Activated CD4-positive, CD25-positive, alpha-beta regulatory T cell treated with anti-CD3 and anti-CD28 coated beads, Interleukin-2, amount 50 U/mL, for 24 hours (primary cell): Measurements from ENCODE around the gene NAPSA.
"Not testable (repeated sequence)": the region's sequence is repeated elsewhere in the genome, so short reads cannot be mapped to it uniquely, and the experiment has no call there.

ENCODE experiments used
- ATAC-seq, 2 donors: fragments of 150-1000 bp; cut with Tn5 transposase; one replicate each; pipeline ENCODE4 v1.10.0; 2021; ENCODE audit warnings: mild to moderate bottlenecking in 1 of 2, moderate library complexity in 1 of 2

The NAPSA gene

DNA sequence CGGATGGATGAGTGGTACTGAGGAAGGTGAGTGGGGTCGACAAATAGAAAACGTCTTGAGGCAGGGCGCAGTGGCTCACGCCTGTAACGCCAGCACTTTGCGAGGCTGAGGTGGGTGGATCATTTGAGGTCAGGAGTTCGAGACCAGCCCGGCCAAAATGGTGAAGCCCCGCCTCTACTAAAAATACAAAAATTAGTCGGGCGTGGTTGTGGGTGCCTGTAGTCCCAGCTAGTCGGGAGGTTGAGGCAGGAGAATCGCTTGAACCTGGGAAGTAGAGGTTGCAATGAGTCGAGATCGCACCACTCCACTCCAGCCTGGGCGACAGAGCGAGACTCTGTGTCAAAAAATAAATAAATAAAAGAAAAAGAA lies 35.5 kb downstream of the NAPSA start:
- not testable (repeated sequence) for ATAC-seq

DNA sequence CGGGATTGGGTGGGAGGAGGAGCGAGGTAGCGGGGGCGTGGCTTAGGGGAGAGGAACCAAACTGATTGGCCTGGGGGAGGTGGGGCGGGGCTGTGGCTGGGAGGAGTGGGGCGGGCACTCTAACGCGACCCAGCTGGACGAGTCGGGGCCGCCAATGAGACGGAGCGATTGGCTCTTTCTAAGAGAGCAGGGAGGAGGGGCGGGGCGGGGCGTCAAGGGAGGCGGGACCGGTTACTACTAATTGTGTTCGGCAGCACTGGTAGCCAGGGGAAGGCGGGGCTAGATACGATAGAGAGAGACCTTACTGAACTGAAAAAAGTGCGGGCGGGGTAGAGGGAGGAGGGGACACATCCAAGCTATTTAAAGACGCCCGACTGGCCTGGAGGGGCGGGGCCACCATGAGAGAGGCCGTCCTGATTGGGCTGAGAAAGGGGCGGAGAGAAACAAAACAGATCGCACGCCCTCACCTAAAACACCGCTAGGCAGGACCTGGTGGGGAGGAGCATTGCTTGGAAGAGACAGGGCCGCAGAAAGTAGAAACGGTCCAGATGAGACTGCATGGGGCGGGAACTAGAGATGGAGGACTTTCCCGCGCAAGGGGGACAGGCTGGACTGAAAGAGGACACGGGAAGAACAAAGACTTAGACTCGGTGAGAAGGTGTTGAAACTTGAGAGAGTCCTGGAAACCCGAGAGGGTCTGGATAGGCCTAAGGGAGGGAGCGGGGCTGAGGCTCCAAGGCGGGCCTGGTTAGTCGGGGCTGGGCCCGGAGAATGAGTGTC lies 36.1 kb downstream of the NAPSA start, which contains the start of gene KCNC3:
TSS of gene KCNC3 (minus strand) at position 232 of the 780 bp plus-strand sequence. CDS start 295 bp downstream, outside the sequence.
- ATAC-seq: peak; percentile 75

GRCh38 chr19:50328873-50329145 lies 36.6 kb downstream of the NAPSA start:
- peak; percentile 30 to 31 for ATAC-seq

GRCh38 chr19:50328224-50328872 lies 37.1 kb downstream of the NAPSA start:
- ATAC-seq: no peak

GRCh38 chr19:50327461-50328223 lies 37.8 kb downstream of the NAPSA start:
- no peak for ATAC-seq

- no peak for ATAC-seq
Observed at GRCh38 chr19:50327013-50327412, 38.4 kb downstream of the NAPSA start.

DNA sequence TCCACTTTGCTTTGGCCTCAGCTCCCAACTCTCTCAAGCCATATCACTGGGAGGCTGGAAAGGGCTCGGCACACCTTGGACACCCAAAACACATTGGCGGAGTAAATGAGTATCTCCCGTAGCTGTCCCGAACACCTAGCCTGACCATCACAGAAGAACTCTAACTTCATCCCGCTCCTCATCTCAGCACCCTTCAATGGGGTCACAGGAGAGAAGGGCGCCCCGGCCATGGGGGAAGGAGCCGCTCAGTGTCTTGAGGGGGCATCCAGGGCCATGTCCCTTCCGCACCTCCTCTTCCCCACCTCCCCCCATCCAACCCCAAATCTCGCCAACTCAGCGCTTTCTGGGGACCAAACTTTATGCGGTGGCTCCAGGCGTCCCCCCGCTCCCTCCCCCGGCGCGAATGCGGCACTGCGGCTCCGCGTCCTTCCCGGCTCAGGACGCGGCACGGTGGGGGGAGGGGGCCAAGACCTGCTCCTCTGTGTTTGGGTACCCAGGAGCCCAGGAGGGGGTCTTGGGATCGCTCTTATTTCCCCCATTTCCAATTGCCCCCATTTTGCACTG lies 39.3 kb downstream of the NAPSA start:
- no peak for ATAC-seq

- peak in 1 of 2 donors; percentile 7 for ATAC-seq
Observed at GRCh38 chr19:50325310-50326100, 39.9 kb downstream of the NAPSA start.

GRCh38 chr19:50324331-50324730 lies 41.1 kb downstream of the NAPSA start:
- ATAC-seq: no peak

GRCh38 chr19:50323782-50324133 lies 41.7 kb downstream of the NAPSA start:
- no peak for ATAC-seq

- no peak for ATAC-seq
Observed at GRCh38 chr19:50322931-50323781, 42.3 kb downstream of the NAPSA start.

- no peak for ATAC-seq
Observed at GRCh38 chr19:50322234-50322633, 43.2 kb downstream of the NAPSA start.

DNA sequence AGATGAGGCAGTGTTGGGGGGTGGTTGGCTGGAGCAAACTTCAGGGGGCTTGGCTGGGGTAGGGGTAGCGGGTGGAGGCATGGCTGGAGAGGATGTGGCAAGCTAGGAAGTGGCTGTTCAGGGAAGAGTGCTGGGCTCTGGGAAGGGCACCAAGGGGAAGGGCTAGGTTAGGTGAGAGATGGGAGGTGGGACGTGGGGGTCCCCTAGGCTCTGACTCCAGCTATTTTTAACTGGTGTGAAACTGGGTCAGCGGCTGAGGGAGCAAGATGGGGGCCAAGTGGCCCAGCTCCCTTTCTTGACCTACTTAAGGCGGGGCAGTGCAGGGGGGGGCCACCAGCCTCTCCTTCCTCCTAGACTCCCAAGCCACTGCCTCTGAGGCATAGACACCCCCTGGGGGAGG lies 43.6 kb downstream of the NAPSA start:
- ATAC-seq: no peak

- no peak for ATAC-seq
Observed at GRCh38 chr19:50320596-50320995, 44.8 kb downstream of the NAPSA start.

DNA sequence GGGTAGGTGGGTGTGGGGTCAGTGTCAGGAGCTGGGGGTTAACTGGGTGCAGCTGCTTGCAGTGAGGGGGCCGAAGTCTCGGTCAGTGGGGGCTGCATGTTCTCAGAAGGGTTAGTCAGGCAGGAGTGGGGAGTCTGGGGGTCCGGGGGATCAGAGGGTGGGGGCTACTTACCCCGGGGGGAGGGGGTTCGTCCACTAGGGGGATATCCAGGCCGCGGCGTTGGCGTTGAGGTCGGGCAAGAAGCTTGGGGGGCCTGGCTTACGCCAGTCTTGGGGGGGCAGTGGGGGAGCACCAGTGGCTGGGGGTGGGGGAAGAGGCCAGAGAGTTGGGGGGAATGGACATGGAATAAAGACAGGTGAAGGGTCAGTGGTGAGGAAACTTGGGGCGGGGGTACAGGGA lies 45.4 kb downstream of the NAPSA start:
- ATAC-seq: no peak

DNA sequence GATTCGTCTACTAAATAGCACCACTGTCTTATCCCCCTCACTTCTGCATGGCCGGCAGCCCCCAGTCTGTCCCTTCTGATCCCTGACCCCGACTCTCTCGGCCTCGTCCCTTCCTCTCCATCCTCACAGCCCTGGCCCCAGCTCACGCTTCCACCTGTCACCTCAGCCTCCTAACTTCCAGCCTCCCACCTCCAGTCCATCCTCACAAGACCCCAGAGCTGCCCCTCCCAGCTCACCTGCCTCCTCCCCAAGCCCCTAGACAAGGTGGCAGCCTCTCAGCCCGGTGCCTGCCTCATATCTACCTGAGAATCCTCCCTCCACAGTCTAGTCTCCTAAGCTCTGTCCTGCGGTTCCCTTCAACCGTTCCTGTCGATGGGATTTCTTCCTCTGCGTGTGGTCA lies 46.3 kb downstream of the NAPSA start:
- no peak for ATAC-seq

- no peak for ATAC-seq
Observed at GRCh38 chr19:50318438-50318837, 47.0 kb downstream of the NAPSA start.

DNA sequence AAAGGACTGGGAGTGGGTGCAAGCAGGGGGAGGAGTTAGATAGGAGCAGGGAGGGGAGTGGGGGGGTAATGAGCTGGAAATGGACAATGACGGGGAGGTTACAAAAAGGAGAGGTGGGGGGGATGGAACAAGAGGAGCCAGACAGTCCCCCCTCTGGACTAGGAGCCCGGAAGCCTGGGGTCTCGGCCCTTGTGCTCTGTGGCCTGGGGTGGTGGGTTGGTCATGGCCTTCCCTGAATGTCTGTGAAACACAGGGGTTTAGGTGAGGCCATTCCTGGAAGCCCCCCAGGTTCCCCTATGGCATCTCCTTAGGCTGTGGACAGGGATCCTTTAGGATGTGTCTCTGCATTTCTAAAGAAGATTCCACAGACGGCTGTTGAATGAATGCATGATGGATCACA lies 48.3 kb downstream of the NAPSA start:
- no peak for ATAC-seq

DNA sequence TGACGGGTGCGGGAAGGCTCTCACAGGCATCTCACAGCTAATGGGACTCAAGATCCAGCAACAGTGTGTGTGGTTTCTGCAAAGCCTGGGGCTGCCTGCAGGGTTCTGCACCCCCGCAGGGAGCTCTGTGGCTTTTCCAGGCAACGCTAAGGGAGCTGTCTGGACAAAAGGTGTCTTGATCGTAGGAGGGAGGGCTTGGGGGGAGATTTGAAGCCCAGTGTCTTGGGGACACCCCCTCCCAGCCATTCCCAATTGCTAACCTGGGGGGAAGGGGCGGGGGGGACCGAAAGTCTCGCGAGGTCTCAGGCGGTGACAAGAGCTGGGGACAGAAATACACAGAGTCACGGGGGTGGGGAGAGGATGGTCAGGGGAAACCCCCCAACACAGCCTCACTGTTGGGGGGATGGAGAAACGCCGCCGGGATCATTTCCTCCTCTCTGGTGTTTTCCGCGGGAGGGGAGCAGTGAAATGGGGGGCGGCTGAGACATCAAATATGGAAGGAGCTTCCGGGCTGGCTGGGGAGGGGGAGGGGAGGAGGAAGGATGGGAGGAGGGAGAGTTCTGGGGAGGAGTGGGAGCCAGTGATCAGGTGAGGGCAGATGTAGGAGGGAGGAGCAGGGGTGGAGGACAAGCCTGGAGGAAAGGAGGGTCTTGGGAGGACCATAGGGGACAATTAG lies 49.5 kb downstream of the NAPSA start:
- peak; percentile 58 to 74 for ATAC-seq

GRCh38 chr19:50314724-50315708 lies 50.4 kb downstream of the NAPSA start:
- ATAC-seq: no peak
